ENCODE measurements around the gene PELI1. TPM values are rescaled to one million over a fixed set of nuclear protein-coding genes. Genes with fewer than 3 reads are reported as not detected.

Gene PELI1
- total RNA-seq, 3 donors from 2014 or later: 45.6 to 51.2 (median 48.9) TPM

DNA sequence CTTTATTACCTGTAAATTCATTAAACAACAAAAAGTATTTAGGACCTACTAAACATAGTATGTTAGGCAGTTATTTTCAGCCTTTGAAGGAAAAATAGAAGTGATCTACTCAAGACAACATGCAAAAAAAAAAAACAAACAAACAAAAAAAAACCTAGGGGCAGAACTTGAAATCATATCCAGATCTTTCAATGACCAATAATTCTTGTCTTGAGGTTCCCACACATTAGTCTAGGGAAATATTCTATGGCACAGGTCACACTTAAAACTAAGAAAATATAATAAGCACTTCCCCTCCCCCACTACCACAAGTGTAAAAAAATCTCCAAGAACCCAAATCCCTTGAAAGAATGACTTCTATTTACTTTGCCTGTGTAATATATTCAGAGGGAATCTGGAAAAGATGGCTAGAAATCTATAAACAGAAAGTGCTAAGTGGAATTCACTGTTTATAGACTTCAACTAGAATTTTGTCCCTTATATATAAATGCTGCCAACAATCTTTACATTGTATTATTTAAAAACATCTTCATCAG, 3.5 kb downstream of the PELI1 start:
- no peaks in the 10 kb centered on the region for H3K36me3 ChIP-seq (ENCODE audit: low read depth)
- H3K9me3 ChIP-seq: no peaks in the 10 kb centered on the region
- TF ChIP-seq, protein P1, sequence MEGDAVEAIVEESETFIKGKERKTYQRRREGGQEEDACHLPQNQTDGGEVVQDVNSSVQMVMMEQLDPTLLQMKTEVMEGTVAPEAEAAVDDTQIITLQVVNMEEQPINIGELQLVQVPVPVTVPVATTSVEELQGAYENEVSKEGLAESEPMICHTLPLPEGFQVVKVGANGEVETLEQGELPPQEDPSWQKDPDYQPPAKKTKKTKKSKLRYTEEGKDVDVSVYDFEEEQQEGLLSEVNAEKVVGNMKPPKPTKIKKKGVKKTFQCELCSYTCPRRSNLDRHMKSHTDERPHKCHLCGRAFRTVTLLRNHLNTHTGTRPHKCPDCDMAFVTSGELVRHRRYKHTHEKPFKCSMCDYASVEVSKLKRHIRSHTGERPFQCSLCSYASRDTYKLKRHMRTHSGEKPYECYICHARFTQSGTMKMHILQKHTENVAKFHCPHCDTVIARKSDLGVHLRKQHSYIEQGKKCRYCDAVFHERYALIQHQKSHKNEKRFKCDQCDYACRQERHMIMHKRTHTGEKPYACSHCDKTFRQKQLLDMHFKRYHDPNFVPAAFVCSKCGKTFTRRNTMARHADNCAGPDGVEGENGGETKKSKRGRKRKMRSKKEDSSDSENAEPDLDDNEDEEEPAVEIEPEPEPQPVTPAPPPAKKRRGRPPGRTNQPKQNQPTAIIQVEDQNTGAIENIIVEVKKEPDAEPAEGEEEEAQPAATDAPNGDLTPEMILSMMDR (IDR thresholded peaks at IDR 0.05): no peak
- intact Hi-C loops (cut with DNase I, micrococcal nuclease): loop anchor here in 1 of 2 donors (10.0 kb wide), 1 partner anchor 76 kb away; no protein-coding TSS in a partner anchor
- no peak for DNase-seq
- no peak overlapping the region for H3K4me3 ChIP-seq
- no peak for ATAC-seq
- peaks cover 31% of the 10 kb centered on the region for H3K4me1 ChIP-seq (ENCODE audit: low read depth)

DNA sequence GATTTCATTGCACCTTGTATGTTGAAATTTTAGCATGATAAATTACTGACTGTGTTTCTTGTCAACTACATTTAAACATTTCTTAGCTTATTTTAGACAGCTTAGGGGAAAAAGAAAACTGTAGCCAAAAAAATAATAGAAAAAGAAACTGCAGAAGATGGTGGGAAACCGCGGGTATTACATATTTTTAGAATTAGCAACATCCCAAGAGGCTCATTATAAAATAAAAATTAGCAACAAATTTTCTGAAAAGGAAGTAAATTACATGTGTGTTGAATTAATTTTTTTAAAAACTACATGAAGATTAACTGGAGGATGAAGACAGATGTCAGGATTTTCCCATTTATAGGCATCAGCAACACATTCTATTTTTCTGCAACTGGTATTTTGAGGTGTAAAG, 4.3 kb downstream of the PELI1 start:
- TF ChIP-seq, protein P1 (IDR thresholded peaks at IDR 0.05): no peak
- no peak for DNase-seq
- Histone ChIP-seq H3K4me1 (ENCODE audit: low read depth) (peaks cover 31% of the 10 kb centered on the region), H3K4me3 (no peak overlapping the region), H3K36me3 (ENCODE audit: low read depth) (no peaks in the 10 kb centered on the region), H3K9me3 (no peaks in the 10 kb centered on the region)
- ATAC-seq: no peak
- intact Hi-C loops (cut with DNase I, micrococcal nuclease): loop anchor here in 1 of 2 donors (10.0 kb wide), 1 partner anchor 75 kb away; no protein-coding TSS in a partner anchor

DNA sequence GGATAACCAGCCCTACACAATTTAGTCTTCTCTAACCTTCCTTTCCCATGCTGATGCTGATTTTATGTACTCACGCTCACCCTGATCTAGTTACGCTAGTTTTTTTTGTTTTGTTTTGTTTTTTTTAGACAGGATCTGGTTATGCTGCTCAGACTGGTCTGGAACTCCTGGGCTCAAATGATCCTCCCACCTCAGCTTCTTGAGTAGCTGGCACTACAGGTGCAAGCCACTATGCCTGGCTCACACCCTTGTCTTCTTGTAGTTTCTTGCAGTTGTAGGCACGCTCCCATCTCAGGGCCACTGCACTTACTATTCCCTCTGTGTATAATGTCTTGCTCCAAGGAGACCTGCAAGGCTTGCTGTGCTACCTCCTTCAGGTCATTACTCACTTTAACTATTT, 6.2 kb downstream of the PELI1 start:
- DNase-seq (no peak), ATAC-seq (no peak)
- H3K36me3 ChIP-seq (ENCODE audit: low read depth): no peaks in the 10 kb centered on the region
- no peak overlapping the region for H3K4me3 ChIP-seq
- intact Hi-C loops (cut with DNase I, micrococcal nuclease): no loop called here
- H3K4me1 ChIP-seq (ENCODE audit: low read depth): peaks cover 47% of the 10 kb centered on the region
- H3K9me3 ChIP-seq: no peaks in the 10 kb centered on the region
- TF ChIP-seq, protein P1 (IDR thresholded peaks at IDR 0.05): no peak

DNA sequence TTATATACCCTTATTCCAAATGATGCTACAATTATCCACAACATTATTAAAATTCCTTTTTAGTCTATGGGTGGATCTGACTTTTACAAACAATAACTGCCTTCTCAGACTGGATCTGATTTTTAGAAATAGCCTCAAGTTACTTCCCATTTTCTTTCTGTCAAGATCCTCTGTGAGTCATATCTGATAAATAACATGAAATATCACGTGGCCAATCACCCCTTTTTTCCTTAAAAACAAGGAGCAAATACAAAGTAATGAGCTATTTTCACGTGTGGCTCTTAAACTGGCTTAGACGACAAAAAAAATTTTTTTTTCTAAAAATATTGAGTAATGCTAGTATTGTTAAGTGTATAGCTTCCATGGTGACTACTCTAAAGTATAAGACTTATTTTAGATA, 6.7 kb downstream of the PELI1 start:
- TF ChIP-seq, protein P1 (IDR thresholded peaks at IDR 0.05): no peak
- intact Hi-C loops (cut with DNase I, micrococcal nuclease): no loop called here
- Histone ChIP-seq H3K4me3 (no peak overlapping the region), H3K36me3 (ENCODE audit: low read depth) (no peaks in the 10 kb centered on the region), H3K9me3 (no peaks in the 10 kb centered on the region), H3K4me1 (ENCODE audit: low read depth) (peaks cover 50% of the 10 kb centered on the region)
- no peak for ATAC-seq
- no peak for DNase-seq

DNA sequence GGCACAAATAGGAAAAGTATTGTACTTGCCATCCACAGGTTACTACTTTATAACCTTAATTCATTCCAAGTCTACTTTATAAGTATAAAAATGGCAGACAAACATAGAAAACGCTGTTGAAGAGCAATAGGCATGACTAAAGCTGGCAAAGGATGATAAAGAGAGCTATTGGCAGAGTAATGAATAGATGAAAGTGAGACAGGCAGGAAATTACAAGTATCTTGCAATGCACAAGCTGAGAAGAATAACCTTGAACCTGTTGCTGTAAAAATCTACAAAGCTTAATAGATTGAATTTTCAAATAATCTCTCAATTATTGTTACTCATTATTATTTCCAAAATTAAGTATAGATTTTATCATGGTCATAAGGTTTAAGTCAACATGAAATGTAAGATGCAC, 8.8 kb downstream of the PELI1 start:
- peaks cover 43% of the 10 kb centered on the region for H3K4me1 ChIP-seq (ENCODE audit: low read depth)

More for the DNA sequence above, 8.8 kb downstream of the PELI1 start:
- H3K9me3 ChIP-seq: no peaks in the 10 kb centered on the region
- no peak overlapping the region for H3K4me3 ChIP-seq
- TF ChIP-seq, protein P1 (IDR thresholded peaks at IDR 0.05): no peak
- DNase-seq: no peak
- H3K36me3 ChIP-seq (ENCODE audit: low read depth): no peaks in the 10 kb centered on the region
- intact Hi-C loops (cut with DNase I, micrococcal nuclease): no loop called here
- no peak for ATAC-seq
